Activated T-cell treated with anti-CD3 and anti-CD28 coated beads, Interleukin-2, amount 50 U/mL, for 72 hours (primary cell): ENCODE data around the gene RNF222. TPM values are rescaled to one million over a fixed set of nuclear protein-coding genes. Genes with fewer than 3 reads are reported as not detected.
"Not testable (repeated sequence)": the region's sequence is repeated elsewhere in the genome, so short reads cannot be mapped to it uniquely, and the experiment has no call there.

Experiments used
- ATAC-seq, 2 donors: fragments of 150-1000 bp; cut with Tn5 transposase; replicated peaks in 1 of 2; 2 replicates each; pipeline ENCODE4 v1.10.0; 2021; ENCODE audit warnings: moderate library complexity in 2 of 2, mild to moderate bottlenecking in 1 of 2
- DNase-seq, 2 donors: peaks; one replicate each; pipeline ENCODE4 v3.0.0; 2021 to 2022; ENCODE audit warnings: mixed read lengths in 1 of 2
- H3K27ac Mint-ChIP-seq: one replicate; pipeline ENCODE4 v1.8.0; 2022; ENCODE audit warnings: mild to moderate bottlenecking, moderate library complexity, mixed read lengths
- H3K27me3 Mint-ChIP-seq: one replicate; pipeline ENCODE4 v1.8.0; 2022; ENCODE audit warnings: low read depth, mixed read lengths
- H3K36me3 Mint-ChIP-seq, 2 donors: one replicate each; pipeline ENCODE4 v1.8.0; 2022; ENCODE audit warnings: mixed read lengths in 2 of 2, mild to moderate bottlenecking in 1 of 2; ENCODE audit not compliant: insufficient read depth in 2 of 2
- H3K4me1 Mint-ChIP-seq: one replicate; pipeline ENCODE4 v1.8.0; 2022; ENCODE audit warnings: low read depth, mixed read lengths
- H3K4me3 Mint-ChIP-seq, 2 donors: one replicate each; pipeline ENCODE4 v1.8.0; 2022; ENCODE audit warnings: mild to moderate bottlenecking in 2 of 2, mixed read lengths in 2 of 2, moderate library complexity in 2 of 2
- H3K9me3 Mint-ChIP-seq, 2 donors: one replicate each; pipeline ENCODE4 v1.8.0; 2022; ENCODE audit warnings: mixed read lengths in 2 of 2
- total RNA-seq, 2 donors: library from RNA; stranded (reverse); gene quantifications; one replicate each; pipeline ENCODE4 v1.2.3, GENCODE V29; 2022

Gene RNF222
- total RNA-seq, 2 donors from 2014 or later: 0.07 to 0.19 TPM

DNA sequence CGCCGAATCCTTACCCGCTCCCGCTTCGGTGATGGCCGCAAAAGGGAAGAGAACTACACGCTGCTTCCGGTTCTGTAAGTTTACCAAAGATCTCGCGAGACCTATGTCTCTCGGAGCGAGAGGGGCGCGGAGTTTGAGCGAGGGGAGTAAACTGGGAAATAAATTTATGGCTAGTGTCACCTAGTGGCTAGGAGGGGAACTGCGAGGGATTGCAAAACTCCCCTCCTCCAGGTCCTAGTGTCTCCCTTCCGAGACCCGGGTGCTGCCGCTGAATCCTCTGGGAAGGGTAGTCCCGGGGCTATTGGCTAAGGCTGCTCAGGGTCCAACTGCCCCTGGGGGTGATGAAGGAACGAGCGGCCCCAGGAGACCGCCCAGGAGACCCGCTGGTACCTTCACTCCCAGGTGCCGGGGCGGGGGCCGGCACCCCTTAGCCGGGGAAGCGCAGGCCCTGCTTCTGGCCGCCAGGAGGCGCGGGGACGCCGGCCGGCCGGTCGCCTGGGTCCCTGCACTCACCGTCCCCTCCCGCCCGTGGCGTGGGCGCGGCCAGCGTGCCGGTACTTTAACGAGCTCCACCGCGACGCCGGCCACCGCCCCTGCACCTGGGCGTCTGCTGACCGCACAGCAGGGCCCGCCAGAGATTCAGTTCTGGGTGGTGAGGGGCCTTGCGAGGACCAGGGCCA, 14.3 kb downstream of the RNF222 start, which contains the start of gene RPL26:
Gene RPL26 (minus strand): TSS at position 51 of the 680 bp plus-strand sequence. CDS start 883 bp downstream, outside the sequence.
- Mint-ChIP-seq H3K9me3 (no peaks in the 10 kb centered on the region), H3K4me3 (peak within 1 kb of the TSS; percentile 99), H3K27me3 (no peaks in the 10 kb centered on the region), H3K36me3 (peaks cover 18 to 37% of the 10 kb centered on the region in 2 donors), H3K4me1 (peaks cover 55% of the 10 kb centered on the region), H3K27ac (peak within 1 kb of the TSS; percentile 96)
- DNase-seq (peak; percentile 94 to 96), ATAC-seq (peak; percentile 94 to 95)

DNA sequence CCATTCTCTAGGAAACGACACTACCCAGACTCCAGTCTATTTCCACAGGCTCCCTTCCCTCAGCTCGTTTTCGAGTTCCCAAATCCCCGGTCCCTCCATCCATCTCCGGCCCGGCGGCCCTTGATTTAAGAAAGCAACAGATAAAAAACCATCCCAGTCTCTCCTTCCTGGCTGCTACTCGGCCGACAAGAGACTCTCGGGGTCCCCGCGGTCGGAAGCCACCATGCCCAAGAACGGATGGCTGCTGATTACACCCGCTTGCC, 14.8 kb downstream of the RNF222 start:
- no peaks in the 10 kb centered on the region for H3K27me3 Mint-ChIP-seq
- no peaks in the 10 kb centered on the region for H3K9me3 Mint-ChIP-seq
- peak overlapping the region; percentile 96 for H3K27ac Mint-ChIP-seq
- peaks cover 18 to 39% of the 10 kb centered on the region in 2 donors for H3K36me3 Mint-ChIP-seq
- no peak for DNase-seq
- peak overlapping the region; percentile 99 for H3K4me3 Mint-ChIP-seq
- no peak for ATAC-seq
- peaks cover 60% of the 10 kb centered on the region for H3K4me1 Mint-ChIP-seq

DNA sequence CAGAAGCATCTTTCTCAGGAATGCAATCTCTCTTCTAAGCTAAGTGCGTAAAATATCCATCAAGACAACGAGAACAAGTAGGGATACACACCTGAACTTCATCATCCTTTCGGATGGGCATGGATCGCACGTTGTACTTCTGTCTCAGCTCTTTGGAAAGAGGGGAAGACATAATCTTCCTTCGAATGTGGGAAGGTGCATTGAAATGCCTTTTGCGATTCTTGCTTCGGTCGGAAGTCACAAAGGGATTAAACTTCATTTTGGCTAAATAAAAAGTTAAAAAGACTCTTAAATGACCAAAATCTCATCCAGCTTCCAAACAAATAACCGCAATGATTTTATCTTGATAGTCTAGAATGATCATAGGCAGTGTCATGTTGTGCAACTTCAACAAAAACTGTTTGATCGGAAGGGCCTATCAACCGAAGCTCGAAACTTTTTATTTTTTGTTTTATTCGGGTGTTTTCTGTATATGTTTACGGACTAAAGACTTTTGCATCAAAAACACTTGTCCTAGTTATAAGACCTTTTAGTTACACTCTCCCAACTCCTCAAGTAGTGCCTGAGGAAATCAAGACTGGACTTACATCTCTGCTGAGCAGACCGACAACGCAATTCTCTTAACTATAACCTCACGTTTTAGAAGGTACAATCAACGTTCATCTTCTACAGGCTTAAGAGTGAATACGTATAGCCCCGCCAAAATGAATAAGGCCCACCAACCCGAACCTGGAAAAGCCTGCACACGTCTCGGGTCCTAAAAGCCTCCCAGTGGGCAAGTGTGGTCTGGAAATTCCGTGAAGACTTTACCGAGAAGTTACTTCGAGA, 15.4 kb downstream of the RNF222 start:
- H3K36me3 Mint-ChIP-seq: peaks cover 18 to 44% of the 10 kb centered on the region in 2 donors
- peak overlapping the region; percentile 96 for H3K27ac Mint-ChIP-seq
- no peaks in the 10 kb centered on the region for H3K27me3 Mint-ChIP-seq
- H3K4me3 Mint-ChIP-seq: peak overlapping the region; percentile 99
- ATAC-seq (no peak), DNase-seq (no peak)
- peaks cover 65% of the 10 kb centered on the region for H3K4me1 Mint-ChIP-seq
- no peaks in the 10 kb centered on the region for H3K9me3 Mint-ChIP-seq

DNA sequence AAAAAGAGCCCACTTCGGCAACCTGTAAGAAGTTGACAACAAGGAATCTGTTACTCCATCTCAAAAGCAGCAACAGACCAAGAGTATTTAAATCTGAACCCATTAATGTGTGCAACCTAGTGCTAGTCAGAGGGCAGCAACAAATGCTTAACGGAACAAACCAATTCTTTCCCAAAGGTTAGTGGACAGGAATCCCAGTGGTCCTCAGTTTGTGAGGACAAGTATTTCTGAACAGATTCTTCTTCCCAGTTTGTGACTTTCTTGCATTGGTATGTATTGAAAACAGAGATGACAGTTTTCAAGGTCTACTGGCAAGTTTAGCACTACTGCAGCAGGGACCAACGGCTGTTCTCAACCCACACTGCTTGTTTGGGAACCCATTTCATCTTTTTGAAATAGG, 17.6 kb downstream of the RNF222 start:
- ATAC-seq: no peak
- Mint-ChIP-seq H3K9me3 (no peaks in the 10 kb centered on the region), H3K4me1 (peaks cover 79% of the 10 kb centered on the region), H3K4me3 (peak overlapping the region; percentile 99), H3K36me3 (peaks cover 18 to 46% of the 10 kb centered on the region in 2 donors), H3K27me3 (no peaks in the 10 kb centered on the region), H3K27ac (peak overlapping the region; percentile 95)
- DNase-seq: no peak

DNA sequence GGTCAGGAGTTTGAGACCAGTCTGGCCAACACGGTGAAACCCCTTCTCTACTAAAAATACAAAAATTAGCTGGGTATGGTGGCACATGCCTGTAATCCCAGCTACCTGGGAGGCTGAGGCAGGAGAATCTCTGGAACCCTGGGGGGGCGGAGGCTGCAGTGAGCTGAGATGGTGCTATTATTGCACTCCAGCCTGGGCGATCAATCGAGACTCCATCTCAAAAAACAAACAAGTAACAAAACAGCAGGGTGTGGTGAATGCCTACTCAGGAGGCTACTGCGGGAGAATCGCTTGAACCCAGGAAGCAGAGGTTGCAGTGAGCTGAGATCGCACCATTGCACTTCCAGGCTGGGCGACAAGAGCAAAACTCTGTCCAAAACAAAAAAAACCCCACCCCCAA, 19.5 kb downstream of the RNF222 start:
- not testable (repeated sequence) for ATAC-seq, H3K27me3 Mint-ChIP-seq, DNase-seq, H3K9me3 Mint-ChIP-seq
- H3K4me1 Mint-ChIP-seq: peaks cover 69% of the 10 kb centered on the region
- peak overlapping the region; percentile 45 to 87 for H3K4me3 Mint-ChIP-seq
- peaks cover 18 to 46% of the 10 kb centered on the region in 2 donors for H3K36me3 Mint-ChIP-seq
- H3K27ac Mint-ChIP-seq: peak overlapping the region; percentile 31

DNA sequence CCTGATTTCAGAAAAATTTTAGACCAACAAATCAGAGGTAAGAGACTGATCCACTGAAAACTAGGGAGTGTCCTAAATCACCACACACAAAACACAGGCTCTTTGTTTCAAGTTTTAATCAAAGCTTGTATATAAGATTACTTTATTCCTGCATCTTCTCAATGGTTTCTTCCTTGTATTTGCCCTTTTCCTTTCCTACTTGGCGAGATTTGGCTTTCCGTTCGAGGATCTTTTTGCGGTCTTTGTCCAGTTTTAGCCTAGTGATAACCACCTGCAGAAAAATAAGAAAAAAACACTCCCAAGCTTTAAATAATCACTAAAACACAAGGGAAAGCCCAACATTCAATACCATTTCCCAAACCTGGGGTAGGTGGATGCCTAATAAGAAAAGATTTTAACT, 20.2 kb downstream of the RNF222 start:
- peaks cover 11 to 39% of the 10 kb centered on the region in 2 donors for H3K36me3 Mint-ChIP-seq
- no peak for DNase-seq
- H3K4me3 Mint-ChIP-seq: peak overlapping the region; percentile 44 to 87
- ATAC-seq: no peak
- no peaks in the 10 kb centered on the region for H3K9me3 Mint-ChIP-seq
- H3K4me1 Mint-ChIP-seq: peaks cover 64% of the 10 kb centered on the region
- H3K27me3 Mint-ChIP-seq: no peaks in the 10 kb centered on the region
- peak overlapping the region; percentile 31 for H3K27ac Mint-ChIP-seq

DNA sequence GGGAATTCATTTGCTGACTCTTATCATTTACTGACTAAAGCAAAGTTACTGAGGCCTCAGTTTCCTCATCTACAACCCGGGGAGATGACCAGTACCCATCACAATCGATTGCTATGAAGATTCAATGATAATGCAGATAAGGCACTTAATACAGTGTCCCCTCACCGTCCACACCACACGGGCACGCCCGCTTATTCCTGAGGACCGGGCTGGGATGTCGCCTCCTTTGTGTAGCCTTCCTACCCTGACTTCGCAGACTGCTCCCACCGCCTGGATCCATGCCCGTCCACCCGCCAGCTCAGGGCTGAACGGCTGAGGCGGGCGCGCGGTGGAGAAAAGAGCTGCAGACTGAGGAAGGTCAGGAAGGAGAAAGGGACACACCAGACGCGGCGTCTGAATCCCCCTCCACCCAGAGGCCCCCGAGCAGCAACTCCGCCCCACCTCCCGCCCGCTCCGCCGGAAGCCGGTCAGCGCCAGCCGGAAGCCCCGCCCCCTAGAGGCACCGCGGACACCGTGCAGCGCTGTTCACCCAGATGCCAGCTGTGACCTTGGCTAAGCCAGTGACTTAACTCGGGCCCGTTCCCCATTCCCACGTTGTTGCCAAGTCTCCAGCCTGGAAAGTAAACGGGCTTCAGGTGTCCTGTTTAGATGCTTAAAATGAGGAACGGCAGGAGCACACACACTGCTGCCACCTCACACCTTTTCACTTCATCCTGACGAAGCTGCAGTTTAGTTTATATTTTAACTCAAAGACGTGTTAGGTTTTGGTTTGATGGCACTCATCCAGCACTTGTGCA, 21.2 kb downstream of the RNF222 start, which contains the start of gene KRABD2:
Gene KRABD2 (minus strand): TSS at position 434 of the 797 bp plus-strand sequence.
- H3K4me3 Mint-ChIP-seq: peak within 1 kb of the TSS; percentile 87 to 90
- peaks cover 62% of the 10 kb centered on the region for H3K4me1 Mint-ChIP-seq
- no peaks in the 10 kb centered on the region for H3K27me3 Mint-ChIP-seq
- no peaks in the 10 kb centered on the region for H3K9me3 Mint-ChIP-seq
- ATAC-seq: peak; percentile 98 to 100
- peaks cover 9 to 34% of the 10 kb centered on the region in 2 donors for H3K36me3 Mint-ChIP-seq
- H3K27ac Mint-ChIP-seq: peak within 1 kb of the TSS; percentile 85
- peak; percentile 94 for DNase-seq

DNA sequence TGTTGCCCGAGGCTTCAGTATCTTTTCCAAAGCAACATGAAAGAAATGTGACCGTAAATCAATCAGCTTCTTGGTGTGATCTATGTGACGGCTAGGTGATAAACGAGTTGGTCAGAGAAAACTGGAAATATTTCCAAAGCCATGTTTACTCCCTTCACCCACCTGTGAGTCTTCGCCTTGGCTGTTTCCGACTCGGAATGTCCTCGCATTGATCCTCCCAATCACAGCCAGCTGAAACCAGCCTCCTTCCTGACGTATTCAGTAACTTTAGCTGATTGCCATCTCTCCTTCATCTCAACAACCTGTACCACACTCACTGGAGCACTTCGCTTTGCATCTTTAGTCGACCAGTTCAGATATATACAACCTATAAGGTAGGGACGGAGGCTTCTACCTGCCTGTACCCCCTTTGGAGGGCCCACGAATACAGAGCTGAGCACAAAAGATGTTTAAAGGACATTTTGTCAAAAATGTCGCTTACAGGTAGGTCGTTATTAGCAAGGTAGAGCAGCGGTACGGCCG, 21.8 kb downstream of the RNF222 start:
- no peak for DNase-seq
- Mint-ChIP-seq H3K36me3 (peaks cover 6 to 27% of the 10 kb centered on the region in 2 donors), H3K4me1 (peaks cover 56% of the 10 kb centered on the region), H3K27me3 (no peaks in the 10 kb centered on the region), H3K4me3 (peak overlapping the region; percentile 87 to 90), H3K9me3 (no peaks in the 10 kb centered on the region), H3K27ac (peak overlapping the region; percentile 85)
- ATAC-seq: peak in 1 of 2 donors; percentile 5

DNA sequence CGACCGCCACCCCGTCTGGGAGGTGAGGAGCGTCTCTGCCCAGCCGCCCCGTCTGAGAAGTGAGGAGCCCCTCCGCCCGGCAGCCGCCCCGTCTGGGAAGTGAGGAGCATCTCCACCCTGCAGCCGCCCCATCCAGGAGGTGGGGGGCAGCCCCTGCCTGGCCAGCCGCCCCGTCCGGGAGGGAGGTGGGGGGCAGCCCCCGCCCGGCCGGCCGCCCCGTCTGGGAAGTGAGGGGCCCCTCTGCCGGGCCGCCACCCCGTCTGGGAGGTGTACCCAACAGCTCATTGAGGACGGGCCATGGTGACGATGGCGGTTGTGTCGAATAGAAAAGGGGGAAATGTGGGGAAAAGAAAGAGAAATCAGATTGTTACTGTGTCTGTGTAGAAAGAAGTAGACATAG, 23.8 kb downstream of the RNF222 start:
- H3K27ac Mint-ChIP-seq, H3K27me3 Mint-ChIP-seq, H3K9me3 Mint-ChIP-seq, ATAC-seq, H3K4me3 Mint-ChIP-seq, DNase-seq: not testable (repeated sequence)
- Mint-ChIP-seq H3K36me3 (peaks cover 8 to 14% of the 10 kb centered on the region in 2 donors), H3K4me1 (peaks cover 36% of the 10 kb centered on the region)

DNA sequence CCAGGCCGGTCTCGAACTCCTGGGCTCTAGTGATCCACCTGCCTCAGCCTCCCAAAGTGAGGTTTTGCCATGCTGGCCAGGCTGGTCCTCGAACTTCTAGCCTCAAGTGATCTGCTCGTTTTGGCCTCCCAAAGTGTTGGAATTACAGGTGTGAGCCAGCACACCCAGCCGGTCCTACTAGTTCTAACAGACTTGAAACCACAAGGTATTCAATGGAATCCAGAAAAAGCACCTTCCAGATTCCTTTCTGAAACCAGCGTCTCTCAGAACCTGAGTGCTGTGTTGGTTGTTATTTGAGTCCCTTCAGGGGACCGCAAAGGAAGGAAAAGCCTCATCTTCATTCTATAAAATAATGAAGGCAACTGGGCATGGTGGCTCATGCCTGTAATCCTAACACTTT, 25.2 kb downstream of the RNF222 start:
- ATAC-seq: no peak
- H3K9me3 Mint-ChIP-seq: no peaks in the 10 kb centered on the region
- DNase-seq: no peak
- H3K27me3 Mint-ChIP-seq: no peaks in the 10 kb centered on the region
- no peak overlapping the region for H3K4me3 Mint-ChIP-seq
- peaks cover 4 to 6% of the 10 kb centered on the region in 2 donors for H3K36me3 Mint-ChIP-seq
- H3K27ac Mint-ChIP-seq: no peak overlapping the region
- peaks cover 22% of the 10 kb centered on the region for H3K4me1 Mint-ChIP-seq

DNA sequence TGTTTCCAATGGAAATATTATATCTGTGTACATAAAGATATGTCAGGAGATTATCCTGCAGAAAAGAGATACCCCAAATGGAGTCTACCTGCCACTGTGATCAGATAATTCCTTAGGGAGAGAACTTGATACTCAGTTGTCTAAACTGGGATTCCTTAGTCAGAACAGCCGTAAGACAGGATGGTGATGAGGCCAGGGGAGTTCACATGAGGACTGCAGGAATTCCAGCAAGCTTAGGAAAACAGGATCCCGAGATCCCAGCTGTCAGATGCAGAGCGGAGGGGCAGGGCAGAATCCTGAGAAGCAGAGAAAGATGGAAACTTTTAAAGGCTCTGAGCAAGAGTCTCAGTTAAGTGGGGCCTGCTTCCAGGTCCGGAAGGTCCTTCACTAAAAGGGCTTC, 25.8 kb downstream of the RNF222 start:
- H3K9me3 Mint-ChIP-seq: no peaks in the 10 kb centered on the region
- ATAC-seq (no peak), DNase-seq (no peak)
- peaks cover 0 to 6% of the 10 kb centered on the region in 2 donors for H3K36me3 Mint-ChIP-seq
- H3K27me3 Mint-ChIP-seq: no peaks in the 10 kb centered on the region
- no peak overlapping the region for H3K27ac Mint-ChIP-seq
- no peak overlapping the region for H3K4me3 Mint-ChIP-seq
- H3K4me1 Mint-ChIP-seq: peaks cover 16% of the 10 kb centered on the region

DNA sequence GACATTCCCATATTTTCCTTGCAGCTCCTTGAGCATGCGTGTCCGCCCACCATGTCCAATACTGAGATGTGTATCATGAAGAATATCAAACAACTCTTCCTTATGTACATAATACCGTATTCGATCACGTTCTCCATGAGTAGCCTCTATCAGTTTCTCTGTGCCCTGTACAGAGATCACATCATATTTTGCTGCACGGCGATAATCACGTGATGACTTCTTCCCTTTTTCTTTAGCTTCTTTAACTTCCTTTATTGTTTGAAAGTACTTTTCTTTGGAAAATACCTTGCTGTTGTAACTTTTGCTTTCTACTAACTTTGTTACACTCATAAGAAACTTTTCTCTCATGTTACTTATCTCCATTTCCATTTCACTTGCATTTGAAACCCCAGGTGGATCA, 27.7 kb downstream of the RNF222 start:
- no peak overlapping the region for H3K4me3 Mint-ChIP-seq

More for the DNA sequence above, 27.7 kb downstream of the RNF222 start:
- Mint-ChIP-seq H3K27me3 (no peaks in the 10 kb centered on the region), H3K4me1 (no peaks in the 10 kb centered on the region), H3K27ac (peak overlapping the region; percentile 81), H3K9me3 (no peaks in the 10 kb centered on the region), H3K36me3 (peaks cover 0 to 6% of the 10 kb centered on the region in 2 donors)
- ATAC-seq (no peak), DNase-seq (no peak)
